HG02973 (cell line): ENCODE results near the gene EAF1.
"Not testable (repeated sequence)": the region's sequence is repeated elsewhere in the genome, so short reads cannot be mapped to it uniquely, and the experiment has no call there.

Source experiments
- ATAC-seq: cut with Tn5 transposase; IDR thresholded peaks from one replicate; pipeline ENCODE4 v1.9.1; 2021; ENCODE audit warnings: moderate library complexity; ENCODE audit not compliant: unreplicated experiment

The EAF1 gene

DNA sequence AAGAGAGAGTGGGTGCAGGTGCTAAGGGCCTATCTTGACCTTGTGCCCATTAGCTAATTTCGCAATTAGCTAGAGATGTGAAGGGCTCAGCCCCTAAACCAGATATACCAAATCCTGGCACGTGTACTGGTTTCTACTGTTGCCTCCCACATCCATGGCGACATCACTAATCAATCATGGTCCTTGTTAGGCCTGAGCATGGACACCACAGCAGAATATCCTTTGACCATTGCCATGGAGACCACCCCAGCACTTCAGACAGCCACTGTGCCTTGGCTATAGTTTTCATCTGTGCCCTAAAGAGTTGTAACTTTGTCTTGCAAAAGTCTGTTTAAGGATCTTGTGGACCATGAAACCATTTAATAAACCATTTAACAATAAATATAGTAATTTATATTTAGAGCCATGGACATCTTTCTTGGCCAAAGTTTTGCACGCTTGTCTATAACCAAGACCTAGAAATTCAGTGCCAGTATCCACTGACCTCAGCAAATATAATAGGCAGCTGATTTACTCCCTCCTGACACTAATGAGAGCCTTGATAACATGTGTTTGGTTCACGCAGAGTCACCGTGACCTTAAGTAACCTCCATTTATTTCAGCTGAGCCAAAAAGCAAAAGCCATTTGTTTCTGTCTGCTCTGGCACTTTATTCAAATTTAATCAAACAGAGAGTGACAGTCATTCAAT, 50.7 kb downstream of the EAF1 start:
- no peak for ATAC-seq

DNA sequence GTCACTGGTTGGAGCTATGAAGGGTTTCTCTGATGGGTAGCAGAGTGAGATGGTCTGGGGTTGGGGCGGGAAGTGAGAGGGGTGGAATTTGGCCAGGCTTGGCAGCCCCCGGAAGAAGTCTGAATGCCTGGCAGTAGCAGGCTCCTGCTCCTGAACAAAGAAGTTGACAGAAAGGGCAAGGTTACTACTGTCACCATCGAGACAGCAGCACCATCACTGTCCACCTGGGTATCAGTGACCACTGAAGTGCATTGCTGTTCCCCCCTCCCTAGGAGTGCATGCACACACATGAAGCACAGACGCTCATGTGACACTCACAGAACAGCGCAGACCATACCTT, 51.2 kb downstream of the EAF1 start:
- no peak for ATAC-seq

DNA sequence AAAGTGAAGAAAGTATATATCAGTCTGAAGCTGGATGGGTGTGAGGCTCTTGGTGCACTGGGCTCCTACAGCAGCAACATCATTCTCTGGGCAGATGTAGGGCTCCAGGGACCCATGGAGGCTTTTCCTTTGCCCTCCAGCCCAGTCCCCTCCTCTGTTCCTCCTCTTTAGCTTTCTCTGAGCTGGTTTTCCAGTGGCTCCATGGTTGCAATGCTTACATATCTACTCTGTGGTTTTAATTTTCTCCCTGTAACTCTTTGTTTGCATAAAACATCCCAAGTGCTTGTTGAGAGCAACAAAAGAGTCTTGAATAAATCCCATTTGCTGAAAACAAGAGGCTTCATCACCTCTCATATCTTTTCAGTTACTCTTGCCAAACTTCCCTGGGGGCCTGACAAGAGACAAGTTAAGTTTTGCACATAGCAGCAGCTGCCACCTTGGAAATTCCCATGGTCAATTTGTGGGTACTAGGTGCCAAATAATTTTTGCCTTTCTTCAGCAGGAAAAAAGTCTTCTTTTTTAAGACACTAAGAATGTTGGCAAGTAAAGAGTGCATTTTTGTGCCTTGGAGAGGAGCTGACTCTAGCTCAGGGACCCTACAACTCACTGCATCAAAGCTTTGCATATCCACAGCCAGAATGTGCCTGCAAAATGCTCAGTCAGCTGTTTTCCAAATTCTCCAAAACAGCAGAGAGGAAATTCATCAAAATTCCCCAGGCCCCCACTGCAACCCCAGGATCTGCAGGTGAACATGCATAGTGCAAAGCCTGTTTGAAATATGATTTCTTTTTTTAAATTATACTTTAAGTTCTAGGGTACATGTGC, 52.2 kb downstream of the EAF1 start:
- ATAC-seq, result no peak

DNA sequence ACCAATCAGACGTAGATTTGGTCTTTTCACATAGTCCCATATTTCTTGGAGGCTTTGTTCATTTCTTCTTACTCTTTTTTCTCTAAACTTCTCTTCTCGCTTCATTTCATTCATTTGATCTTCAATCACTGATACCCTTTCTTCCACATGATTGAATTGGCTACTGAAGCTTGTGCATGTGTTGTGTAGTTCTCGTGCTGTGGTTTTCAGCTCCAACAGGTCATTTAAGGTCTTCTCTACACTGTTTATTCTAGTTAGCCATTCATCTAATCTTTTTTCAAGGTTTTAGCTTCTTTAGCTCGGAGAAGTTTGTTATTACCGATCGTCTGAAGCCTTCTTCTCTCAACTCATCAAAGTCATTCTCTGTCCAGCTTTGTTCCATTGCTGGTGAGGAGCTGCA, 57.2 kb downstream of the EAF1 start:
- ATAC-seq, result not testable (repeated sequence)

DNA sequence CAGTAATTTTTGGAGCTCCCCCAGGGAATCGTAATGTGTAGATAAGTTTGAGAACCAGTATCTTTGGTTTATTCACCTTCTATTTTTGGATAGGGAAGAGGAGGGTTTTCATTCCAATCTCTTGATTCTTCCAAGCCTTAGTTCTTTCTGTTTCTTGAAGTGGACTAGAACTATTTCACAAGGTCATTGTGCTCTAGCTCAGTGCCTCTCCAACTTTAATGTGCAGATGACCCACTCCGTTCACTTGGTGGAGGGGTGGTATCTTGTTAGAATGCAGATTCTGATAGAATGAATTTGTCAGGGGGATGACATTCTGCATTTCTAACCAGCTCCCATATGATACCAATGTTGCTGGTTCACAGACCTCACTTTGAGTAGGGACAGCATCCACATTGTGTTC, 58.6 kb downstream of the EAF1 start:
- no peak for ATAC-seq

DNA sequence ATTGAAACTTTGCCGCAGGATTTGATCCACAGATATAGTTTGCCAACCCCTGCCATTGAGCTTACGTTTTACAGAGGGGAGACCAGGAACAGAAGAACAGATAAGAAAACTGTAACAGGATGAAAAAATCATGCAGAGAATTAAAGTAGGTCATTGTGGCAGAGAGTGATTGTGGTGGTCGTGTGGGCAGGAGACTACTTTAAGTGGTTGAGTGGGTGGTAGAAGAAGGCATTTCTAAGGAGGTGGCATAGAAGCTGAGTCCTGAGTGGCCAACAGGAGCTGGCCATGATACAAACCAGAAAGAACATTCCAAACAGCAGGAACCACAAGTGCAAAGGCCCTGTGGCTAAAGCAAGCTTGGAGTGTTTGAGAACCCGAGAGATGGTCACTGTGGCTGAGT, 59.6 kb downstream of the EAF1 start:
- no peak for ATAC-seq

DNA sequence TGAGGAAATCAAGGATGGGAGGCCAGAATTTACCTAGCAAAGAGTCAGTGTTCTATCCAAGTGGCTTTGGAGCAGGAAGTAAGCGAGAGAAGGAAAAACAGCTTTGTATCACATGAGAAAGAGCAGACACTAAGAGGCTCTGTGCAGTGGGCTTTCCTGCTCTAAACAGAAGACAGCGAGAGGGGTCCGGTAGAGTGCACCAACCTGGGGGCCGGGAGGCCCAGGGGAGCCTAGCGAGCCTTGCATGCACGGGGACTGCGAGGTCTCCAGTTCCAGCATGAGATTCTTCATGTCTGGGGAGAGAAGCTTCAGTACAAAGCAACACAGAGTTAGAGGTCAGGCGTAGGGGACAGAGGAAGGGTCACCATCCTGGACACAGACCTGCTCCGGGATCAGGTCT, 60.6 kb downstream of the EAF1 start:
- no peak for ATAC-seq

DNA sequence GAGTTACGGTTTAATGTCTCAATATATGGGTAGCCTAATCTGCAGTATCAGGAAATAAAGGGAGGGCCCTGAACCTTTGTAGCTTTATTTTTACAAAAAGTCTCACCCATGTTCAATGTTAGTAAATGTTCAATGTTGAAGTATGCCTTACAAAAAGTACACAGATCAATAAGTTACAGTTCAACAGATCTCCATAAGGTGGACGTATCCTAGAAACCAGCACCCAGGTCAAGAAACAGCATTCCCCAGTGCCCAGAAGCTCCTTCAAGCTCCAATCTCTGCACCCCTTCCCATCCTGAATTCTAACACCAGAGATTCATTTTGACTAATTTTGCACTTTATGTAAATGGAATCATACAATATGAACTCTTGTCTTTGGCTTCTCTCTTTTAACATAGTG, 62.8 kb downstream of the EAF1 start:
- no peak for ATAC-seq

DNA sequence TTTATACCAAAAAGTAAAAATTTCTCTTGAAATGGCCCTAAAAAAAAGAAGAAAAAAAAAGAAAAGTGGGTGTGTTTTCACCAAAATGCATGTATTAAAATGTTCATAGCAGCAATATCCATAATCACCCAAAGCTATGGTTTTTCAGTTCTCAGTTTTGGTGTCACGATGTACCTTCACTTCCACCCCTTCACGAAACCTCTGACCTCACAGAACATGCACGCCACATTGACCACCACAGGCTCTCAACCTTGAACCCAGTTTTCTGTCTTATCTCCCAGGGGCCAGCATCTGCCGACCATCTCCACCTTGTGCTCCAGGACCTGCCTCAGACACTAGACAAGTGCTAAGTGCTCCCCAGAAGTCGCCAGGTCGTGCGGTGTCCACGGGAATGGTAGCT, 63.7 kb downstream of the EAF1 start:
- no peak for ATAC-seq
